ENCODE measurements around the gene SPDEF.

SPDEF gene

DNA sequence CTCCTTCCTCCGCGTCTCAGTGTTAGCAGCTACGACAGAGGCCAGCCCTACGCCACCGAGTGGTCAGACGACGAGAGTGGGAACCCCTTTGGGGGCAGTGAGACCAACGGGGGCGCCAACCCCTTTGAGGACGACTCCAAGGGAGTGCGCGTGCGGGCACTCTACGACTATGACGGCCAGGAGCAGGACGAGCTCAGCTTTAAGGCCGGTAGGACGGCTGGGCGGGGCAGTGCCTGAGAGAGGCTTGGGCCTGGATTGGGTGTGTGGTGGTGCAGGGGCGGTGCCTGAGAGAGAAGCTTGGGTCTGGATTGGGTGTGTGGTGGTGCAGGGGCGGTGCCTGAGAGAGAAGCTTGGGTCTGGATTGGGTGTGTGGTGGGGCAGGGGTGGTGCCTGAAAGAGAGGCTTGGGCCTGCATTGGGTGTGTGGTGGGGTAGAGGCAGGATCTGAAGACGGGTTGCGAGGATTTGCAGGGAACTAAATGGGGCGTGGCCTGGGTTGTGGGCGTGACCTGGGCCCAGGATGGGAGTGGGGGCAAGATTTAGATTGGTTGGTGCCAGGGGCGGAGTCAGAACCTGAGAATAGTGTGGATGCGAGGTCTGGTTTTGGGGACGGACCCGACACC lies 24.4 kb downstream of the SPDEF start:
- TF ChIP-seq, protein P1, sequence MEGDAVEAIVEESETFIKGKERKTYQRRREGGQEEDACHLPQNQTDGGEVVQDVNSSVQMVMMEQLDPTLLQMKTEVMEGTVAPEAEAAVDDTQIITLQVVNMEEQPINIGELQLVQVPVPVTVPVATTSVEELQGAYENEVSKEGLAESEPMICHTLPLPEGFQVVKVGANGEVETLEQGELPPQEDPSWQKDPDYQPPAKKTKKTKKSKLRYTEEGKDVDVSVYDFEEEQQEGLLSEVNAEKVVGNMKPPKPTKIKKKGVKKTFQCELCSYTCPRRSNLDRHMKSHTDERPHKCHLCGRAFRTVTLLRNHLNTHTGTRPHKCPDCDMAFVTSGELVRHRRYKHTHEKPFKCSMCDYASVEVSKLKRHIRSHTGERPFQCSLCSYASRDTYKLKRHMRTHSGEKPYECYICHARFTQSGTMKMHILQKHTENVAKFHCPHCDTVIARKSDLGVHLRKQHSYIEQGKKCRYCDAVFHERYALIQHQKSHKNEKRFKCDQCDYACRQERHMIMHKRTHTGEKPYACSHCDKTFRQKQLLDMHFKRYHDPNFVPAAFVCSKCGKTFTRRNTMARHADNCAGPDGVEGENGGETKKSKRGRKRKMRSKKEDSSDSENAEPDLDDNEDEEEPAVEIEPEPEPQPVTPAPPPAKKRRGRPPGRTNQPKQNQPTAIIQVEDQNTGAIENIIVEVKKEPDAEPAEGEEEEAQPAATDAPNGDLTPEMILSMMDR (IDR thresholded peaks at IDR 0.05; ENCODE audit: low read depth, low read length, missing control alignments), result no peak
- DNase-seq (ENCODE audit: extremely low read depth, low read depth), result no peak
- no peak overlapping the region for H3K4me3 ChIP-seq (replicated peaks; ENCODE audit: low read depth, low read length)

DNA sequence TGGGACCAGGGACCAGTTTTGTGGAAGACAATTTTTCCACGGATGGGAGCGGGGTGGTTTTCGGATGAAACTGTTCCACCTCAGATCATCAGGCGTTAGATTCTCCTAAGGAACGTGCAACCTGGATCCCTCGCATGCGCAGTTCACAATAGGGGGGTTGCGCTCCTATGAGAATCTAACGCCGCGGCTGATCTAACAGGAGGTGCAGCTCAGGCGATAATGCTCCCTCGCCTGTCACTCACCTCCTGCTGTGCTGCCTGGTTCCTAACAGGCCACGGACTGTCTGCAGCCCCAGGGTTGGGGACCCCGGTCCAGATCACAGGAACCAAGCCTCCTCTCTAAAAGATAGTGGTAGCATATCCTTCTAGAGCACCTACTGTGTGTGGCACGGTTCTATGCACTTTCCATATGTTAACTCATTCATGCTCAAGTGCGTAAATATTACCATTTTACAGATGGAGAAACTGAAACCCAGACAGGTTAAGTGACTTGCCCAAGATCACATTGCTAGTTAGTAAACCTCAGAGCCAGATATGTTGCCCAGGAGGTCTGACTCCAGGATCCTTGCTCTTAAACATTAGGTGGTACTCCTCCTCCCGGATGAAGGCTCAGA lies 25.3 kb downstream of the SPDEF start:
- DNase-seq (ENCODE audit: extremely low read depth, low read depth), result no peak
- TF ChIP-seq, protein P1 (IDR thresholded peaks at IDR 0.05; ENCODE audit: low read depth, low read length, missing control alignments), result no peak
- no peak overlapping the region for H3K4me3 ChIP-seq (replicated peaks; ENCODE audit: low read depth, low read length)

DNA sequence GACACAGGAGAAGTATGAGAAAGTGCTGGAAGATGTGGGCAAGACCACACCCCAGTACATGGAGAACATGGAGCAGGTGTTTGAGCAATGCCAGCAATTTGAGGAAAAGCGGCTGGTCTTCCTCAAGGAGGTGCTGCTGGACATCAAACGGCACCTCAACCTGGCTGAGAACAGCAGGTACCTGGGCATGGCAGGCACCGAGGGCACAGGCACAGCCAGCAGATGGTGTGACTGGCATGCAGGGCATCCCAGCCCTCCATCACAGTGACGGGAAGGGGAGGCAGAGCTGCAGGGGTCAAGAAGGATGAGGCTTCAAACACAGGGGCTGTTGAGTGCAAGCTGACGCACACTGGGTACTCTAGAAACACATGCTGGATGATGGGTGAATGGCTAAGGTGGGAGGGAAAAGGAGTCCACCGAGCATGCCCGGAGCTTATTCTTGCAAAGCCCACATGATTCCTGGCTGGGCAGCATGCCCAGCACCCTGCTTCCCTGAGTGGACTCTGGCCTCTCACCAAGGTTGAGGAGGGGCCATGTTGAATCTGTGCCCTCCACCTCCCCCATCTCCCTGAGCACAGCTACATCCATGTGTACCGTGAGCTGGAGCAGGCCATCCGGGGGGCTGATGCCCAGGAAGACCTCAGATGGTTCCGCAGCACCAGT lies 26.3 kb downstream of the SPDEF start:
- H3K4me3 ChIP-seq (replicated peaks; ENCODE audit: low read depth, low read length), result no peak overlapping the region
- DNase-seq (ENCODE audit: extremely low read depth, low read depth), result no peak
- TF ChIP-seq, protein P1 (IDR thresholded peaks at IDR 0.05; ENCODE audit: low read depth, low read length, missing control alignments), result no peak

DNA sequence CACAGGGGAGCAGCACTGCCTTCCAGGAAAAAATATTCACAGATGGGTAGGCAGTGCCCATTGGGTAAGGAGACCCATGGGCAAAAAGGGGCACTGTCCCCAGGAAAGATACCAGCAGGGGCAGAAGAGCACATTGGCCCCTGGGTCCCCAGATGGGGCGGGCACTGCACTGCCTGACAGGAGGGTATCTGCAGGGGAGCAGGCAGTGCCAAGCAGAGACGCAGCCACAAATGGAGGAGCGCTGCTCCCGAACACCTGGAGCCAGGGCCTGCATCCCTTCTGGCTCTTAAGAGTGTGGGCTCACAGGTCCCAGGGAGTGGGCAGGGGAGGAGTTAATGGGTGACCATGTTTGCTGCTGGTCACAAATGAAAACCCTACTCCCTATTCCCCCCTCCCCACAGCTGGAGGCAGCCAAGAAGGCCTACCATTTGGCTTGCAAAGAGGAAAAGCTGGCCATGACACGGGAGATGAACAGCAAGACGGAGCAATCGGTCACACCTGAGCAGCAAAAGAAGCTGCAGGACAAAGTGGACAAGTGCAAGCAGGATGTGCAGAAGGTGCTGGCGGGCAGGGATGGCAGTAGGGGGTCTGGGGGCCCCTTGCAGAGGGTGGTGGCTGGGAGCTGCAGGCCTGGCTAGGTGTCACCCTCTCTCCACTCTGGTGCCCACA lies 27.0 kb downstream of the SPDEF start:
- TF ChIP-seq, protein P1 (IDR thresholded peaks at IDR 0.05; ENCODE audit: low read depth, low read length, missing control alignments), result no peak
- no peak overlapping the region for H3K4me3 ChIP-seq (replicated peaks; ENCODE audit: low read depth, low read length)
- no peak for DNase-seq (ENCODE audit: extremely low read depth, low read depth)

DNA sequence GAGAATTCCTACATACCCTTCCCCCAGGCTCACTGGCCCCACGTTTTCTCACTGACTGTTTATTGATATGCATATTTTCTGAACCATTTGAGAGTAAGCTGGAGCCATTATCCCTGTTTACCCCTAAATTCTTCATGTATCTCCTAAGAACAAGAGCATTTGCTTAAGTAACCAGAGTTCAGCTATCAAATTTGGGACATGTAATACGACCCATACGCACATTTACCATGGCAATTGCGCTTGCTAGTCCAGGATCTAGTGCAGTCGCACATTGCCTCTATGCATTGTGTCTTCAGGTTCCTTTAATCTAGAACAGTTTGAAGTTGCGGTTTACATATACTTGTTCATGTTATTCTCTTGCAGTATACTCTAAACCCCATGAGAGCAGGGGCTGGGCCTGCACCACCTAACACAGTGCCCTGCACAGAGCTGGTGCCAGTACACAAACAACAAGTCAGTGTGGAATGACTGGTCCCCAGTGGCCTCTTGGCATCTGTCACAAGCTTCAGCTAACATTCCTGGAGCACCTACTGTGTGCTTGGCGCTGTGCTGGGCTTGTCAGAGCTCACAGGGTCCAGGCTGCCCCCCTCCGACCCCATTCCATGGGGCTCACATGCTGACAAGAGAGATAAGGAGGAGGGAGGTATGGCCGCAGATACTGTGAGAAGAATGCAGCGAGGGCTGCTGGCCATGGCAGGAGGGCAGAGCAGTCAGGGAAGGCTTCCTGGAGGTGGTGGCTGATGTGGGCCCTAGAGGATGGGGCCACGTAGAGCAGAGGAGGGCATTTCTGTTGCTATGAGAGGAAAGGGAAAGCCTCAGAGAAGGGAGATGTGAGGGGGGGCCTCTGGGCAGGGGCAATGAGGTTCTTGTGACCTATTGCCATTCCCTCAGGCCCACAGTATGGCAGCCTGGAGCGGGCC lies 28.1 kb downstream of the SPDEF start:
- H3K4me3 ChIP-seq (replicated peaks; ENCODE audit: low read depth, low read length), result no peak overlapping the region
- TF ChIP-seq, protein P1 (IDR thresholded peaks at IDR 0.05; ENCODE audit: low read depth, low read length, missing control alignments), result no peak
- DNase-seq (ENCODE audit: extremely low read depth, low read depth), result no peak
